Measurements from ENCODE around the gene SLC1A3.

DNA sequence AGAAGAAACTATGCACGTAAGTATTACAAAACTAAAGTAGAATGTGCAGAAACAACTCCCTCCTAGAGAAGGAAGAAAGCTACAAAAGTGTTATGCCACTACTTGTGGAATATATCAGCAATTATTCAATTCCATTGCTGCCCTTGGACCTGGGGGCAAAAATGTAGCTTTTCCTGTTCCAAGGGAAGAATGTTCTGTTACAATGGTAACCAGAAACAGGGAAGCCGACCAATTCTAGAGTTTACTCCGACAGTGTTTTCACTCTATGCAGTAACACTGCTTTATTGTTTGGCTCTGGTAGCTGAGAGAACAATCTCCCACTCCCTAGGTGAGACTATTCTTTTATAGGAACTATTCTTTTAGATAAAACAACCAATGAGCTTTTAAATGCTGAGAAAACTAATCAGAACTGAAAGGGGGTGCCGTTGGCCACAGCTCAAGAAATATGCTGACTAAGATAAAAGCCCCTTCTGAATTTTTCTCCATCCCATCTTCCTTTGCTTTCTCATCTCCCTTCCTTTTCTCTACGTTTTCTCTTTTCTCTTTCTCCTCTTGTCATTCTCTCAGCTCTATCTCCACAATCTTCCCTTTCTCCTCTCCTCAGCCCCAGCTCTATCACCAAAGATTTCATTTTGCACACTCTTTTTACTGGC, 54.1 kb downstream of the SLC1A3 start:
- TF ChIP-seq POLR2A (IDR thresholded peaks at IDR 0.05) = no peak
- TF ChIP-seq, protein P1, sequence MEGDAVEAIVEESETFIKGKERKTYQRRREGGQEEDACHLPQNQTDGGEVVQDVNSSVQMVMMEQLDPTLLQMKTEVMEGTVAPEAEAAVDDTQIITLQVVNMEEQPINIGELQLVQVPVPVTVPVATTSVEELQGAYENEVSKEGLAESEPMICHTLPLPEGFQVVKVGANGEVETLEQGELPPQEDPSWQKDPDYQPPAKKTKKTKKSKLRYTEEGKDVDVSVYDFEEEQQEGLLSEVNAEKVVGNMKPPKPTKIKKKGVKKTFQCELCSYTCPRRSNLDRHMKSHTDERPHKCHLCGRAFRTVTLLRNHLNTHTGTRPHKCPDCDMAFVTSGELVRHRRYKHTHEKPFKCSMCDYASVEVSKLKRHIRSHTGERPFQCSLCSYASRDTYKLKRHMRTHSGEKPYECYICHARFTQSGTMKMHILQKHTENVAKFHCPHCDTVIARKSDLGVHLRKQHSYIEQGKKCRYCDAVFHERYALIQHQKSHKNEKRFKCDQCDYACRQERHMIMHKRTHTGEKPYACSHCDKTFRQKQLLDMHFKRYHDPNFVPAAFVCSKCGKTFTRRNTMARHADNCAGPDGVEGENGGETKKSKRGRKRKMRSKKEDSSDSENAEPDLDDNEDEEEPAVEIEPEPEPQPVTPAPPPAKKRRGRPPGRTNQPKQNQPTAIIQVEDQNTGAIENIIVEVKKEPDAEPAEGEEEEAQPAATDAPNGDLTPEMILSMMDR (IDR thresholded peaks at IDR 0.05) = no peak

Data from thyroid gland (tissue), 4 donors.